ENCODE results near the gene FGFBP2.
A peak's percentile ranks its signal among the peaks of the same experiment; 100 is the strongest.

The FGFBP2 gene

GRCh38 chr4:15965325-15965724 is 2.4 kb upstream of the FGFBP2 start:
- no peak for TF ChIP-seq CTCF (conservative IDR thresholded peaks at IDR 0.05)
- no peak overlapping the region for H3K27ac ChIP-seq

- no peak; the same call in 1 of the 2 replicates for TF ChIP-seq CTCF (conservative IDR thresholded peaks at IDR 0.05)
- H3K27ac ChIP-seq = no peak overlapping the region
Measured at GRCh38 chr4:15964159-15964558, 1.2 kb upstream of the FGFBP2 start.

GRCh38 chr4:15963576-15963975 is 601 bp upstream of the FGFBP2 start:
- TF ChIP-seq CTCF (conservative IDR thresholded peaks at IDR 0.05) = no peak
- no peak overlapping the region for H3K27ac ChIP-seq

- TF ChIP-seq CTCF (conservative IDR thresholded peaks at IDR 0.05) = no peak
- H3K27ac ChIP-seq = no peak overlapping the region
Measured at GRCh38 chr4:15961781-15962510, 1.0 kb downstream of the FGFBP2 start.

GRCh38 chr4:15958562-15958961 is 4.4 kb downstream of the FGFBP2 start:
- no peak for TF ChIP-seq CTCF (conservative IDR thresholded peaks at IDR 0.05)
- no peak overlapping the region for H3K27ac ChIP-seq

GRCh38 chr4:15956179-15956850 is 6.7 kb downstream of the FGFBP2 start:
- no peak overlapping the region for H3K27ac ChIP-seq
- TF ChIP-seq CTCF (conservative IDR thresholded peaks at IDR 0.05) = peak; percentile 94

GRCh38 chr4:15955670-15956069 is 7.3 kb downstream of the FGFBP2 start:
- TF ChIP-seq CTCF (conservative IDR thresholded peaks at IDR 0.05) = no peak
- no peak overlapping the region for H3K27ac ChIP-seq

Data from VCaP (cell line).